Type B pancreatic cell (in vitro differentiated cells): Measurements from ENCODE around the gene LGR5. TPM values are rescaled to one million over a fixed set of nuclear protein-coding genes. Genes with fewer than 3 reads are reported as not detected.

ENCODE experiments used
- DNase-seq: peaks from one replicate; pipeline ENCODE4 v3.0.0; 2021; ENCODE audit warnings: mixed read lengths; ENCODE audit not compliant: unreplicated experiment; ENCODE audit errors: extremely low spot score
- H3K27ac Mint-ChIP-seq: 2 replicates; pipeline ENCODE4 v1.8.0; 2021; ENCODE audit warnings: mild to moderate bottlenecking, mixed read lengths
- H3K27me3 Mint-ChIP-seq: 2 replicates; pipeline ENCODE4 v1.8.0; 2021; ENCODE audit warnings: mixed read lengths
- H3K36me3 Mint-ChIP-seq: 2 replicates; pipeline ENCODE4 v1.8.0; 2021; ENCODE audit warnings: mixed read lengths
- H3K4me1 Mint-ChIP-seq: one replicate; pipeline ENCODE4 v1.8.0; 2021; ENCODE audit warnings: mixed read lengths; ENCODE audit not compliant: unreplicated experiment
- H3K4me3 Mint-ChIP-seq: 2 replicates; pipeline ENCODE4 v1.8.0; 2021; ENCODE audit warnings: mild to moderate bottlenecking, mixed read lengths
- H3K9me3 Mint-ChIP-seq: 2 replicates; pipeline ENCODE4 v1.8.0; 2021; ENCODE audit warnings: mixed read lengths
- CTCF ChIP-seq: fragments of 200-600 bp; sonication (generic); conservative IDR thresholded peaks from 2 replicates; pipeline ENCODE4 v1.5.0; 2021; ENCODE audit warnings: antibody characterized with exemption, mild to moderate bottlenecking
- total RNA-seq: library from RNA; stranded (reverse); gene quantifications from 2 replicates; pipeline ENCODE4 v1.2.1, GENCODE V29; 2021; ENCODE audit warnings: low replicate concordance

Gene LGR5
- total RNA-seq, 1 donor from 2014 or later = 7.9 TPM

- Mint-ChIP-seq H3K27me3 (no peaks in the 10 kb centered on the region), H3K27ac (no peak overlapping the region), H3K9me3 (no peaks in the 10 kb centered on the region), H3K4me1 (no peaks in the 10 kb centered on the region), H3K4me3 (no peak overlapping the region), H3K36me3 (peaks cover 52% of the 10 kb centered on the region)
- TF ChIP-seq CTCF = no peak
- DNase-seq = no peak
Observed at GRCh38 chr12:71610031-71610795, 170.6 kb downstream of the LGR5 start.

GRCh38 chr12:71621938-71622337 is 182.3 kb downstream of the LGR5 start:
- Mint-ChIP-seq H3K4me3 (no peak overlapping the region), H3K27ac (no peak overlapping the region), H3K27me3 (no peaks in the 10 kb centered on the region), H3K4me1 (no peaks in the 10 kb centered on the region), H3K9me3 (no peaks in the 10 kb centered on the region), H3K36me3 (peaks cover 39% of the 10 kb centered on the region)
- TF ChIP-seq CTCF = no peak
- no peak for DNase-seq

GRCh38 chr12:71625476-71625875 is 185.9 kb downstream of the LGR5 start:
- Mint-ChIP-seq H3K9me3 (no peaks in the 10 kb centered on the region), H3K27me3 (no peaks in the 10 kb centered on the region), H3K36me3 (peaks cover 36% of the 10 kb centered on the region), H3K27ac (no peak overlapping the region), H3K4me3 (no peak overlapping the region), H3K4me1 (no peaks in the 10 kb centered on the region)
- TF ChIP-seq CTCF = no peak
- DNase-seq = no peak

GRCh38 chr12:71626098-71626497 is 186.5 kb downstream of the LGR5 start:
- no peak overlapping the region for H3K4me3 Mint-ChIP-seq
- H3K27me3 Mint-ChIP-seq = no peaks in the 10 kb centered on the region
- peaks cover 32% of the 10 kb centered on the region for H3K36me3 Mint-ChIP-seq
- no peaks in the 10 kb centered on the region for H3K4me1 Mint-ChIP-seq
- TF ChIP-seq CTCF = no peak
- DNase-seq = no peak
- no peaks in the 10 kb centered on the region for H3K9me3 Mint-ChIP-seq
- H3K27ac Mint-ChIP-seq = no peak overlapping the region

GRCh38 chr12:71626768-71627167 is 187.2 kb downstream of the LGR5 start:
- Mint-ChIP-seq H3K4me3 (no peak overlapping the region), H3K27me3 (no peaks in the 10 kb centered on the region), H3K4me1 (no peaks in the 10 kb centered on the region), H3K27ac (no peak overlapping the region), H3K9me3 (no peaks in the 10 kb centered on the region), H3K36me3 (peaks cover 27% of the 10 kb centered on the region)
- no peak for TF ChIP-seq CTCF
- DNase-seq = no peak
